HepG2 (cell line): Measurements from ENCODE around the gene SGIP1. TPM values are rescaled to one million over a fixed set of nuclear protein-coding genes. Genes with fewer than 3 reads are reported as not detected.

Source experiments
- ATAC-seq: fragments of 200-7000 bp; cut with Tn5 transposase; 3 replicates; pipeline ENCODE4 v1.9.1; 2020; ENCODE audit warnings: mild to moderate bottlenecking, moderate library complexity
- BruUV-seq: library from RNA; stranded (reverse); fragments of 400-500 nt; replicated peaks from 2 replicates; lab custom pipeline; 2021; lab: Mats Ljungman, UMichigan
- CTCF ChIA-PET: fragments of 300-600 bp; formaldehyde crosslinking; extraction: SDS; loops from one replicate; lab custom pipeline; 2021; ENCODE audit warnings: low total read pairs, inconsistent platforms, low intra/inter-chr PET ratio; lab: Yijun Ruan, JAX
- POLR2A ChIA-PET: fragments of 350-600 bp; sonication (Branson Sonifier 250); formaldehyde crosslinking; loops from one replicate; lab custom pipeline; 2020; ENCODE audit warnings: antibody characterized with exemption, inconsistent platforms; lab: Yijun Ruan, JAX
- DNase-seq: peaks from one replicate; pipeline ENCODE4 v3.0.0-alpha.2; 2015; ENCODE audit warnings: low spot score
- FAIRE-seq: peaks from 3 replicates; lab custom pipeline; 2011; peaks lifted over from hg19 to GRCh38; lab: Jason Lieb, UNC
- H2AFZ ChIP-seq: one replicate; pipeline ENCODE4 v1.6.1; 2011; ENCODE audit warnings: low read length, inconsistent platforms
- H3K27ac ChIP-seq: fragments of 300-600 bp; 3 replicates; pipeline ENCODE4 v1.8.0; 2011; ENCODE audit warnings: mixed run types, mild to moderate bottlenecking, mixed read lengths, low read length, inconsistent platforms; ENCODE audit not compliant: insufficient read depth; ENCODE audit errors: extremely low read length
- H3K27me3 ChIP-seq, 2 experiments: fragments of 200-600 bp in 1 of 2; 2 replicates in 1 of 2; 3 replicates in 1 of 2; pipeline versions ENCODE4 v1.6.0 to v1.8.0; 2011; ENCODE audit warnings: low read length in 2 of 2, mild to moderate bottlenecking in 2 of 2, moderate library complexity in 2 of 2, inconsistent platforms in 1 of 2; ENCODE audit not compliant: insufficient read depth in 2 of 2, control insufficient read depth in 1 of 2
- H3K36me3 ChIP-seq, 2 experiments: fragments of 200-600 bp in 1 of 2; replicated peaks in 1 of 2; 2 replicates in 1 of 2; 3 replicates in 1 of 2; pipeline versions ENCODE4 v1.5.1 to v1.8.0; 2011; ENCODE audit warnings: low read length in 2 of 2, inconsistent platforms in 1 of 2; ENCODE audit not compliant: insufficient read depth in 2 of 2, control insufficient read depth in 1 of 2
- H3K4me1 ChIP-seq: 2 replicates; pipeline ENCODE4 v1.5.1; 2012; ENCODE audit warnings: low read length, inconsistent platforms; ENCODE audit not compliant: insufficient read depth
- H3K4me2 ChIP-seq: 2 replicates; pipeline ENCODE4 v1.6.0; 2011; ENCODE audit warnings: low read depth, low read length, inconsistent platforms
- H3K4me3 ChIP-seq, 3 experiments: fragments of 200-600 bp in 1 of 3; sonication (generic), shearing (Covaris generic) in 1 of 3; replicated peaks in 1 of 3; 2 replicates each; pipeline ENCODE4 v1.5.1; 2011 to 2016; ENCODE audit warnings: low read length in 3 of 3, inconsistent platforms in 2 of 3, low read depth in 2 of 3, mild to moderate bottlenecking in 2 of 3, control low read depth in 1 of 3, mixed read lengths in 1 of 3; ENCODE audit not compliant: insufficient read depth in 1 of 3
- H3K79me2 ChIP-seq: one replicate; pipeline ENCODE4 v1.6.1; 2011; ENCODE audit warnings: low read length, inconsistent platforms; ENCODE audit not compliant: insufficient read depth
- H3K9ac ChIP-seq: 2 replicates; pipeline ENCODE4 v1.6.0; 2011; ENCODE audit warnings: mild to moderate bottlenecking, low read depth, low read length, inconsistent platforms; ENCODE audit not compliant: insufficient read depth
- H3K9me3 ChIP-seq: 2 replicates; pipeline ENCODE4 v1.5.1; 2012; ENCODE audit warnings: mild to moderate bottlenecking, low read length
- H4K20me1 ChIP-seq: 2 replicates; pipeline ENCODE4 v1.6.0; 2011; ENCODE audit warnings: inconsistent platforms, mild to moderate bottlenecking, low read length, moderate library complexity; ENCODE audit not compliant: insufficient read depth
- PBX2 ChIP-seq: IDR thresholded peaks from 2 replicates; pipeline ENCODE4 v1.6.1; 2016; ENCODE audit warnings: control low read depth
- PHF8 ChIP-seq: sonication (generic); formaldehyde crosslinking; IDR thresholded peaks from 2 replicates; pipeline ENCODE4 v1.5.0; 2020; ENCODE audit warnings: missing genetic modification reagents
- XBP1 ChIP-seq: sonication (generic); formaldehyde crosslinking; IDR thresholded peaks from 2 replicates; pipeline ENCODE4 v1.5.0; 2020; ENCODE audit warnings: missing genetic modification reagents
- ZNF33A ChIP-seq: sonication (generic); formaldehyde crosslinking; IDR thresholded peaks from 2 replicates; pipeline ENCODE4 v1.5.1; 2020; ENCODE audit warnings: missing genetic modification reagents, mild to moderate bottlenecking, moderate library complexity, borderline replicate concordance
- ZNF350 ChIP-seq: sonication (generic); formaldehyde crosslinking; IDR thresholded peaks from 2 replicates; pipeline ENCODE4 v1.4.0; 2020; ENCODE audit warnings: mild to moderate bottlenecking, low read depth, missing genetic modification reagents, borderline replicate concordance
- ZNF710 ChIP-seq: sonication (generic); formaldehyde crosslinking; IDR thresholded peaks from 2 replicates; pipeline ENCODE4 v1.5.0; 2020; ENCODE audit warnings: mild to moderate bottlenecking, missing genetic modification reagents, borderline replicate concordance
- WGBS: methylation state at CpG from one replicate; pipeline ENCODE4 v1.1.6; 2017; ENCODE audit warnings: low lambda C conversion rate; 5-methylcytosine and 5-hydroxymethylcytosine counted together
- in situ Hi-C: cut with HindIII; loops from 2 replicates; pipeline ENCODE4 v1.10.0; 2017; ENCODE audit warnings: low pct_unique_long_range_greater_than_20kb; ENCODE audit not compliant: extremely low pct_ligation_motif_present
- intact Hi-C: fragments of 100-400 bp; cut with micrococcal nuclease; formaldehyde crosslinking; loops from one replicate; pipeline ENCODE4 v1.10.0; 2022; ENCODE audit not compliant: unreplicated experiment
- polyA plus RNA-seq, 8 experiments: library from polyadenylated mRNA; depleted of rRNA in 3 of 8; stranded (reverse) in 7 of 8; unstranded in 1 of 8; fragments of >200 nt; fragmentation: Illumina TruSeq in 4 of 8; extraction: Trizol in 4 of 8; gene quantifications; 2 replicates each; pipeline versions ENCODE4 v1.2.1 to v1.2.3, GENCODE V29; 2011 to 2016; ENCODE audit warnings: low read depth in 4 of 8, missing spikeins in 1 of 8, mixed read lengths in 1 of 8; ENCODE audit not compliant: insufficient read depth in 1 of 8
- total RNA-seq, 5 experiments: library from RNA; depleted of rRNA; stranded (reverse); fragments of >200 nt; fragmentation: Illumina TruSeq; extraction: Trizol; gene quantifications; 2 replicates each; pipeline ENCODE4 v1.2.3, GENCODE V29; 2016; ENCODE audit warnings: low read depth in 1 of 5

SGIP1 gene
- total and polyA plus RNA-seq, 2 of the 13 experiments (the other 11 are each of a cell fraction or from before 2014, with no cell fraction given) = not detected

- no peaks in the 10 kb centered on the region for H3K4me1 ChIP-seq
- ATAC-seq (no peak), FAIRE-seq (no peak), DNase-seq (no peak)
- CTCF ChIA-PET = no interaction called here
- intact Hi-C loops = no loop called here
- 0 out of 2 replicates have a peak, but pooled peaks cover 5% of the 10 kb centered on the region for H3K9me3 ChIP-seq
- TF ChIP-seq XBP1 (CRISPR knock-in tag) (no peak), PHF8 (no peak), ZNF350 (CRISPR knock-in tag) (no peak), ZNF710 (CRISPR knock-in tag) (no peak), ZNF33A (CRISPR knock-in tag) (no peak), PBX2 (CRISPR knock-in tag) (no peak)
- no peaks in the 10 kb centered on the region for H3K79me2 ChIP-seq
- H3K27me3 ChIP-seq = no peaks in the 10 kb centered on the region
- no TSS peak for BruUV-seq
- H3K9ac ChIP-seq = no peak overlapping the region
- H3K27ac ChIP-seq = no peak overlapping the region
- no peak overlapping the region for H3K4me3 ChIP-seq
- no peak overlapping the region for H2AFZ ChIP-seq
- H4K20me1 ChIP-seq = no peaks in the 10 kb centered on the region
- WGBS = 52% methylated on average over 4 of the region's 4 CpGs
- in situ Hi-C loops = no loop called here
- no peaks in the 10 kb centered on the region for H3K36me3 ChIP-seq
- POLR2A ChIA-PET = no interaction called here
- no peak overlapping the region for H3K4me2 ChIP-seq
Measured at GRCh38 chr1:66617362-66618184, 83.6 kb downstream of the SGIP1 start.
